IPS-15b (cell line): Measurements from ENCODE around the gene SIL1.
"Not testable (repeated sequence)": the region's sequence is repeated elsewhere in the genome, so short reads cannot be mapped to it uniquely, and the experiment has no call there.

ENCODE experiments used
- H3K27me3 ChIP-seq: one replicate; pipeline ENCODE4 v1.6.1; 2013; ENCODE audit warnings: low read length; ENCODE audit not compliant: control insufficient read depth, insufficient read depth
- H3K36me3 ChIP-seq: one replicate; pipeline ENCODE4 v1.6.1; 2013; ENCODE audit warnings: low read length; ENCODE audit not compliant: control insufficient read depth, insufficient read depth
- H3K4me1 ChIP-seq: one replicate; pipeline ENCODE4 v1.6.1; 2013; ENCODE audit warnings: mild to moderate bottlenecking, low read length; ENCODE audit not compliant: control insufficient read depth, insufficient read depth
- H3K4me3 ChIP-seq: one replicate; pipeline ENCODE4 v1.5.1; 2013; ENCODE audit warnings: low read depth, low read length
- H3K9ac ChIP-seq: one replicate; pipeline ENCODE4 v1.6.1; 2013; ENCODE audit warnings: low read depth, mild to moderate bottlenecking, low read length
- H3K9me3 ChIP-seq: one replicate; pipeline ENCODE4 v1.6.1; 2013; ENCODE audit warnings: mild to moderate bottlenecking, low read length; ENCODE audit not compliant: control insufficient read depth, insufficient read depth

Gene SIL1

GRCh38 chr5:139218038-139218437, 19.9 kb upstream of the SIL1 start:
- not testable (repeated sequence) for H3K36me3 ChIP-seq, H3K4me3 ChIP-seq, H3K9ac ChIP-seq, H3K27me3 ChIP-seq, H3K4me1 ChIP-seq, H3K9me3 ChIP-seq

GRCh38 chr5:139215107-139215975, 17.2 kb upstream of the SIL1 start:
- H3K9me3 ChIP-seq = no peaks in the 10 kb centered on the region
- H3K9ac ChIP-seq = no peak overlapping the region
- no peak overlapping the region for H3K4me3 ChIP-seq
- H3K27me3 ChIP-seq = no peaks in the 10 kb centered on the region
- H3K36me3 ChIP-seq = no peaks in the 10 kb centered on the region
- peaks cover 13% of the 10 kb centered on the region for H3K4me1 ChIP-seq

- Histone ChIP-seq H3K4me3 (no peak overlapping the region), H3K36me3 (no peaks in the 10 kb centered on the region), H3K9me3 (no peaks in the 10 kb centered on the region), H3K4me1 (peaks cover 13% of the 10 kb centered on the region), H3K9ac (no peak overlapping the region), H3K27me3 (no peaks in the 10 kb centered on the region)
These were observed 16.5 kb upstream of the SIL1 start for GRCh38 chr5:139214646-139215045.

GRCh38 chr5:139212906-139213305, 14.7 kb upstream of the SIL1 start:
- Histone ChIP-seq H3K4me3 (no peak overlapping the region), H3K4me1 (peaks cover 13% of the 10 kb centered on the region), H3K36me3 (no peaks in the 10 kb centered on the region), H3K27me3 (no peaks in the 10 kb centered on the region), H3K9ac (no peak overlapping the region), H3K9me3 (no peaks in the 10 kb centered on the region)

GRCh38 chr5:139212486-139212885, 14.3 kb upstream of the SIL1 start:
- no peaks in the 10 kb centered on the region for H3K27me3 ChIP-seq

GRCh38 chr5:139210585-139210984, 12.4 kb upstream of the SIL1 start:
- no peaks in the 10 kb centered on the region for H3K9me3 ChIP-seq
- H3K9ac ChIP-seq = no peak overlapping the region
- H3K36me3 ChIP-seq = no peaks in the 10 kb centered on the region
- H3K27me3 ChIP-seq = no peaks in the 10 kb centered on the region
- H3K4me1 ChIP-seq = peaks cover 13% of the 10 kb centered on the region
- H3K4me3 ChIP-seq = no peak overlapping the region

More at GRCh38 chr5:139212486-139212885, 14.3 kb upstream of the SIL1 start:
- peaks cover 13% of the 10 kb centered on the region for H3K4me1 ChIP-seq
- H3K4me3 ChIP-seq = no peak overlapping the region
- no peaks in the 10 kb centered on the region for H3K36me3 ChIP-seq
- H3K9ac ChIP-seq = no peak overlapping the region
- no peaks in the 10 kb centered on the region for H3K9me3 ChIP-seq

- Histone ChIP-seq H3K4me3 (no peak overlapping the region), H3K4me1 (peaks cover 6% of the 10 kb centered on the region), H3K27me3 (no peaks in the 10 kb centered on the region), H3K9me3 (no peaks in the 10 kb centered on the region), H3K9ac (no peak overlapping the region), H3K36me3 (no peaks in the 10 kb centered on the region)
These were observed 9.3 kb upstream of the SIL1 start for GRCh38 chr5:139207297-139208000.

- Histone ChIP-seq H3K4me1 (peaks cover 2% of the 10 kb centered on the region), H3K9me3 (no peaks in the 10 kb centered on the region), H3K27me3 (no peaks in the 10 kb centered on the region), H3K36me3 (no peaks in the 10 kb centered on the region), H3K9ac (no peak overlapping the region), H3K4me3 (no peak overlapping the region)
These were observed 7.4 kb upstream of the SIL1 start for GRCh38 chr5:139205586-139205985.

- no peaks in the 10 kb centered on the region for H3K9me3 ChIP-seq
- H3K36me3 ChIP-seq = no peaks in the 10 kb centered on the region
- H3K27me3 ChIP-seq = no peaks in the 10 kb centered on the region
- H3K4me3 ChIP-seq = no peak overlapping the region
- no peaks in the 10 kb centered on the region for H3K4me1 ChIP-seq
- H3K9ac ChIP-seq = no peak overlapping the region
These were observed 7.0 kb upstream of the SIL1 start for GRCh38 chr5:139205124-139205523.

GRCh38 chr5:139204196-139204595, 6.0 kb upstream of the SIL1 start:
- Histone ChIP-seq H3K36me3 (no peaks in the 10 kb centered on the region), H3K9me3 (no peaks in the 10 kb centered on the region), H3K27me3 (no peaks in the 10 kb centered on the region), H3K4me3 (no peak overlapping the region), H3K4me1 (no peaks in the 10 kb centered on the region), H3K9ac (no peak overlapping the region)

- no peak overlapping the region for H3K4me3 ChIP-seq
- H3K9me3 ChIP-seq = no peaks in the 10 kb centered on the region
- H3K4me1 ChIP-seq = no peaks in the 10 kb centered on the region
- no peaks in the 10 kb centered on the region for H3K27me3 ChIP-seq
- H3K9ac ChIP-seq = no peak overlapping the region
- no peaks in the 10 kb centered on the region for H3K36me3 ChIP-seq
These were observed 1.2 kb upstream of the SIL1 start for GRCh38 chr5:139199321-139199720.
